ENCODE data around the gene OLFM1. TPM values are rescaled to one million over a fixed set of nuclear protein-coding genes. Genes with fewer than 3 reads are reported as not detected.

The OLFM1 gene
- total and polyA plus RNA-seq, 2 donors (not counting 1 experiment from before 2014, with no cell fraction given): 0.07 TPM; not detected in 1

DNA sequence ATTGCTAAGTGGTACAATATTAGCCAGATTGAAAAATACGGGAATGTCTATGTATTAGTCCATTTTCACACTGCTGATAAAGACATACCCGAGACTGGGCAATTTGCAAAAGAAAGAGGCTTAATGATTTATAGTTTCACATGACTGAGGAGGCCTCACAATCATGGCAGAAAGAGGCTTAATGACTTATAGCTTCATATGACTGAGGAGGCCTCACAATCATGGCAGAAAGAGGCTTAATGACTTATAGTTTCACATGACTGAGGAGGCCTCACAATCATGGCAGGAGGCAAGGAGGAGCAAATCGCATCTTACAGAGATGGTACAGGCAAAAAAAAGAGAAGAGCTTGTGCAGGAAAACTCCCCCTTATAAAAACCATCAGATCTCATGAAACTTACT, 32.3 kb upstream of the OLFM1 start:
- H3K27ac Mint-ChIP-seq: no peak overlapping the region

DNA sequence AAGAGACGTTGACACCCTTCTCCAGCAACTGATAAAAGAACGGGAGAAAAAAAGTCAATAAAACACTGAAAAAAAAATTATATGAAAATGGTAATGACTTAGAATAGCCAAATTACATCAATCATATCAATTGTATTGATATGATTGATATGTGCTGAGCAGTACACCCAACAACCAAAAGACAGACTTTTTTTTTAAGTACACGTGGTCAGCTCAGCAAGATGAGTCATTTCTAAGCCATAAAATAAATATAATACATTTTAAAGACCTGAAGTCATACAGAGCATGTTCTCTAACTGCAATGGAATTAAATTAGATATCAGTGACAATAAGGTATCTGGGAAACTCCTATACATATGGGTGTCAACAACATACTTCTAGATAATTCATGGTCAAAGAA, 30.9 kb upstream of the OLFM1 start:
- no peak overlapping the region for H2AFZ ChIP-seq (ENCODE audit: insufficient read depth, low read depth, low read length, poor library complexity, severe bottlenecking)
- H3K4me2 ChIP-seq (replicated peaks; ENCODE audit: low read depth, low read length, poor library complexity, severe bottlenecking): no peak overlapping the region
- Mint-ChIP-seq H3K9me3 (ENCODE audit: insufficient read depth) (no peaks in the 10 kb centered on the region), H3K27ac (no peak overlapping the region), H3K4me3 (no peak overlapping the region), H3K4me1 (peaks cover 15% of the 10 kb centered on the region), H3K27me3 (peaks cover 7% of the 10 kb centered on the region)
- H3K27ac ChIP-seq (ENCODE audit: low read length in 2 of 2): no peak overlapping the region
- no peak for ATAC-seq (ENCODE audit: low read depth)
- H3K27me3 ChIP-seq (replicated peaks in 1 of 4; ENCODE audit: control extremely low read depth in 1 of 4, control insufficient read depth in 3 of 4, insufficient read depth in 4 of 4, low read length in 3 of 4): no peaks in the 10 kb centered on the region
- H3K9ac ChIP-seq (ENCODE audit: low read length): no peak overlapping the region
- no CpG with 5 or more reads among the region's 3 CpGs for WGBS (ENCODE audit: insufficient coverage)
- no peak for DNase-seq
- peaks cover 0 to 10% (median 0%) of the 10 kb centered on the region in 3 donors for H3K9me3 ChIP-seq (ENCODE audit: control extremely low read depth in 1 of 3, control insufficient read depth in 2 of 3, insufficient read depth in 1 of 3, low read length in 2 of 3)
- no peaks in the 10 kb centered on the region for H3K79me2 ChIP-seq (ENCODE audit: control insufficient read depth, insufficient read depth, low read length)
- H4K20me1 ChIP-seq (ENCODE audit: control insufficient read depth, insufficient read depth, low read length, poor library complexity, severe bottlenecking): no peaks in the 10 kb centered on the region
- POLR2A ChIA-PET: interaction anchor here (0.6 kb wide), 1 partner anchor 30 kb away, joined by 7 read pairs; no protein-coding TSS in a partner anchor
- H3K36me3 ChIP-seq (replicated peaks in 1 of 2; ENCODE audit: control extremely low read depth in 1 of 2, control insufficient read depth in 1 of 2, extremely low read depth in 1 of 2, insufficient read depth in 2 of 2, low read length in 1 of 2): no peaks in the 10 kb centered on the region
- TF ChIP-seq EZH2 (IDR thresholded peaks at IDR 0.05; ENCODE audit: borderline replicate concordance, insufficient read depth, low read depth, low read length, poor library complexity, severe bottlenecking): no peak
- TF ChIP-seq, protein P1, sequence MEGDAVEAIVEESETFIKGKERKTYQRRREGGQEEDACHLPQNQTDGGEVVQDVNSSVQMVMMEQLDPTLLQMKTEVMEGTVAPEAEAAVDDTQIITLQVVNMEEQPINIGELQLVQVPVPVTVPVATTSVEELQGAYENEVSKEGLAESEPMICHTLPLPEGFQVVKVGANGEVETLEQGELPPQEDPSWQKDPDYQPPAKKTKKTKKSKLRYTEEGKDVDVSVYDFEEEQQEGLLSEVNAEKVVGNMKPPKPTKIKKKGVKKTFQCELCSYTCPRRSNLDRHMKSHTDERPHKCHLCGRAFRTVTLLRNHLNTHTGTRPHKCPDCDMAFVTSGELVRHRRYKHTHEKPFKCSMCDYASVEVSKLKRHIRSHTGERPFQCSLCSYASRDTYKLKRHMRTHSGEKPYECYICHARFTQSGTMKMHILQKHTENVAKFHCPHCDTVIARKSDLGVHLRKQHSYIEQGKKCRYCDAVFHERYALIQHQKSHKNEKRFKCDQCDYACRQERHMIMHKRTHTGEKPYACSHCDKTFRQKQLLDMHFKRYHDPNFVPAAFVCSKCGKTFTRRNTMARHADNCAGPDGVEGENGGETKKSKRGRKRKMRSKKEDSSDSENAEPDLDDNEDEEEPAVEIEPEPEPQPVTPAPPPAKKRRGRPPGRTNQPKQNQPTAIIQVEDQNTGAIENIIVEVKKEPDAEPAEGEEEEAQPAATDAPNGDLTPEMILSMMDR (IDR thresholded peaks at IDR 0.05): no peak
- peaks cover 13 to 15% of the 10 kb centered on the region in 2 donors for H3K4me1 ChIP-seq (ENCODE audit: control insufficient read depth in 2 of 2, insufficient read depth in 2 of 2, low read length in 2 of 2)
- CTCF ChIA-PET: no interaction called here
- intact Hi-C loops (cut with micrococcal nuclease): no loop called here
- no peak overlapping the region for H3K4me3 ChIP-seq (ENCODE audit: control extremely low read depth in 1 of 5, extremely low read depth in 1 of 5, insufficient read depth in 1 of 5, low read depth in 2 of 5, low read length in 4 of 5)

More for the DNA sequence above, 32.3 kb upstream of the OLFM1 start:
- Histone ChIP-seq H3K27ac (ENCODE audit: low read length in 2 of 2) (no peak overlapping the region), H3K9me3 (ENCODE audit: control extremely low read depth in 1 of 3, control insufficient read depth in 2 of 3, insufficient read depth in 1 of 3, low read length in 2 of 3) (peaks cover 0 to 12% (median 0%) of the 10 kb centered on the region in 3 donors), H3K36me3 (replicated peaks in 1 of 2; ENCODE audit: control extremely low read depth in 1 of 2, control insufficient read depth in 1 of 2, extremely low read depth in 1 of 2, insufficient read depth in 2 of 2, low read length in 1 of 2) (no peaks in the 10 kb centered on the region), H3K4me1 (ENCODE audit: control insufficient read depth in 2 of 2, insufficient read depth in 2 of 2, low read length in 2 of 2) (peaks cover 13 to 15% of the 10 kb centered on the region in 2 donors), H4K20me1 (ENCODE audit: control insufficient read depth, insufficient read depth, low read length, poor library complexity, severe bottlenecking) (no peaks in the 10 kb centered on the region), H2AFZ (ENCODE audit: insufficient read depth, low read depth, low read length, poor library complexity, severe bottlenecking) (no peak overlapping the region), H3K79me2 (ENCODE audit: control insufficient read depth, insufficient read depth, low read length) (no peaks in the 10 kb centered on the region), H3K4me3 (ENCODE audit: control extremely low read depth in 1 of 5, extremely low read depth in 1 of 5, insufficient read depth in 1 of 5, low read depth in 2 of 5, low read length in 4 of 5) (no peak overlapping the region), H3K27me3 (replicated peaks in 1 of 4; ENCODE audit: control extremely low read depth in 1 of 4, control insufficient read depth in 3 of 4, insufficient read depth in 4 of 4, low read length in 3 of 4) (no peaks in the 10 kb centered on the region), H3K9ac (ENCODE audit: low read length) (no peak overlapping the region), H3K4me2 (replicated peaks; ENCODE audit: low read depth, low read length, poor library complexity, severe bottlenecking) (no peak overlapping the region)
- no peak for ATAC-seq (ENCODE audit: low read depth)
- no peak for DNase-seq
- intact Hi-C loops (cut with micrococcal nuclease): no loop called here
- Mint-ChIP-seq H3K27me3 (peaks cover 7% of the 10 kb centered on the region), H3K4me1 (peaks cover 16% of the 10 kb centered on the region), H3K9me3 (ENCODE audit: insufficient read depth) (no peaks in the 10 kb centered on the region), H3K4me3 (no peak overlapping the region)
- TF ChIP-seq, protein P1 (IDR thresholded peaks at IDR 0.05): no peak
- TF ChIP-seq EZH2 (IDR thresholded peaks at IDR 0.05; ENCODE audit: borderline replicate concordance, insufficient read depth, low read depth, low read length, poor library complexity, severe bottlenecking): no peak
- 86% methylated on average over 1 of the region's 3 CpGs for WGBS (ENCODE audit: insufficient coverage)
- CTCF ChIA-PET: no interaction called here
- POLR2A ChIA-PET: no interaction called here
